Erythroblast (primary cell): ENCODE measurements around the gene CFDP1.

Experiments used
- GATA1 ChIP-seq: IDR thresholded peaks from 2 replicates; pipeline ENCODE4 v1.6.1; 2011; ENCODE audit warnings: low read depth, mild to moderate bottlenecking, control low read depth, low read length, moderate library complexity
- POLR2A ChIP-seq: IDR thresholded peaks from 2 replicates; pipeline ENCODE4 v1.6.1; 2011; ENCODE audit warnings: mild to moderate bottlenecking, low read length

DNA sequence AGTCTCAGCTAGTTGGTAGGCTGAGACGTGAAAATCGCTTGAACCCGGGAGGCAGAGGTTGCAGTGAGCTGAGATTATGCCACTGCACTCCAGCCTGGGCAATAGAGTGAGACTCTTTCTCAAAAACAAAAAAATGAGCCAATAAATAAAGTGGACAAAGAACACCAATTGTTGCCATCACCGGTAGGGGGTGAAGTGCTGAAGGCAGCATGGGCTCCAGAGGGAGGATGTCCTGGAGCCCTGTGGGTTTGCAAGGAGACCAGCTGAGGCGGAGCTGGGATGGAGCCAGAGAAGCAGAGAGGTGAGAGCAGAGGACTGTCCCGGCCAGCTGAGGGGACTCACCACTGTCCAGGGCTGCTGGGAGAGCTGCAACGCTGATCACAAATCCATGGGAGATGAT, 48.2 kb upstream of the CFDP1 start:
- TF ChIP-seq POLR2A: no peak
- no peak for TF ChIP-seq GATA1
